ENCODE data around the gene SWSAP1.
"Not testable (repeated sequence)": the region's sequence is repeated elsewhere in the genome, so short reads cannot be mapped to it uniquely, and the experiment has no call there.

Gene SWSAP1

DNA sequence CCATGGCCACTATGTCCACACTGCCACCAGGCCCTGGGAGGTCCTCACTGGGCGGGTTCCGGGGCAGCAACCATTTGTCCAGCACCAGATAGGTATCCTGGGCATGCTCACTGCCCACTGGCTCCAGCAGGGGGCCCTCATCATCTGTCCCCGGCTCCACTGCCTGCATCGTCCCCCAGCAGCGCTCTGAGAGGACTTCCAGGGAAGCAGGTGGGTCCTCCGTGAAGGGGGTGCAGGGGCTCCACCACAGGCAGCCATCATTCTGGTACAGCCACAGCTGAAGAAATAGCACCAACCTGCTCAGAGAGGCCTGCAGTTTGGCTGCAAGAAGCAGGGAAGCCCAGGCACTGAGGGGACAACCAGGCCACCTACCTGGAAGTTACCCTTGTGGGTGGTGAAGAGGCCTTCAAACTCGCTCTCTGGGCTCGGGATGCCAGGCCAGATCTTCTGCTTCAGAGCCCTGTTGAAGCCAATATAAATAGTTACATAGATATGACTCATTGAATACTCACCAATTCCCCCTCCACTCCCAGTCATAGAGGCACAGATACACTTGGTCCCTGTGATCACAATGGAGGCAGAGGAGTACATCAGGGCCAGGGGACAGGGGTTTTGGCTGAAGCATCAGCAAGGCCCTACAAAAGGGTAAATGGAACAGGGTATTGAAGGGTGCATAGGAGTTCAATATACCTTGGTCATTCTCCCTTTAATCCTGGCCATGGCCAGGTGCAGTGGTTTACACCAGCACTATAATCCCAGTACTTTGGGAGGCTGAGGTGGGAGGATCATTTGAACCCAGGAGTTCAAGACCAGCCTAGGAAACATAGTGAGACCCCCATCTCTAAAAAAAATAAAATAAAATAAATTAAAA, 4.1 kb downstream of the SWSAP1 start:
- Histone ChIP-seq H3K36me3 (ENCODE audit: insufficient read depth, low read length) (no peaks in the 10 kb centered on the region), H3K9ac (ENCODE audit: low read depth, low read length) (no peak overlapping the region), H3K9me3 (ENCODE audit: control insufficient read depth, insufficient read depth, low read length) (no peaks in the 10 kb centered on the region), H3K4me1 (ENCODE audit: insufficient read depth, low read length) (no peaks in the 10 kb centered on the region; the same call in 1 of the 2 replicates)

- not testable (repeated sequence) for H3K9me3 ChIP-seq (ENCODE audit: control insufficient read depth, insufficient read depth, low read length); H3K4me1 ChIP-seq (ENCODE audit: insufficient read depth, low read length)
These were observed 4.9 kb downstream of the SWSAP1 start for GRCh38 chr19:11379269-11379845.

DNA sequence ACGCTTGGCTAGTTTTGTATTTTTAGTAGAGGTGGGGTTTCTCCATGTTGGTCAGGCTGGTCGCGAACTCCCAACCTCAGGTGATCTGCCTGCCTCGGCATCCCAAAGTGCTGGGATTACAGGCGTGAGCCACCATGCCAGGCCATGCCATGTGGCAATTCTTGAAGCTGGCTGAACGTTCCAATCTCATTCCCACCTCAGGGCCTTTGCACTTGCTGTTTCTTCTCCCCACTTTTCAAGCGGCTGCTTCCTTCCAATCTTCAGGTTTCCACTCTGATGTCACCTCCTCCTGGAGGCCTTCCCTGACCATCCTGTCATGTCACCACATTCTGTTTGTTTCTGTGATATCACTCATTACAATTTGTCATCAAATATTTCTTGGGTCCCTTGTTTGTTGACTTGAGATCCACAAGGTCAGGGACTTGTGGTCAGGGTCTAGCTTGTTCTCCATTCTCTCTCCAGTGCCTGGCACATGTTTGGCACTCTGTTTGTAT, 5.4 kb downstream of the SWSAP1 start:
- Histone ChIP-seq H3K9ac (ENCODE audit: low read depth, low read length) (peak overlapping the region; percentile 84; the same call in 1 of the 2 replicates), H3K36me3 (ENCODE audit: insufficient read depth, low read length) (no peaks in the 10 kb centered on the region), H3K9me3 (ENCODE audit: control insufficient read depth, insufficient read depth, low read length) (no peaks in the 10 kb centered on the region), H3K4me1 (ENCODE audit: insufficient read depth, low read length) (no peaks in the 10 kb centered on the region; the same call in 1 of the 2 replicates)

More at GRCh38 chr19:11379269-11379845, 4.9 kb downstream of the SWSAP1 start:
- H3K36me3 ChIP-seq (ENCODE audit: insufficient read depth, low read length); H3K9ac ChIP-seq (ENCODE audit: low read depth, low read length): not testable (repeated sequence)

DNA sequence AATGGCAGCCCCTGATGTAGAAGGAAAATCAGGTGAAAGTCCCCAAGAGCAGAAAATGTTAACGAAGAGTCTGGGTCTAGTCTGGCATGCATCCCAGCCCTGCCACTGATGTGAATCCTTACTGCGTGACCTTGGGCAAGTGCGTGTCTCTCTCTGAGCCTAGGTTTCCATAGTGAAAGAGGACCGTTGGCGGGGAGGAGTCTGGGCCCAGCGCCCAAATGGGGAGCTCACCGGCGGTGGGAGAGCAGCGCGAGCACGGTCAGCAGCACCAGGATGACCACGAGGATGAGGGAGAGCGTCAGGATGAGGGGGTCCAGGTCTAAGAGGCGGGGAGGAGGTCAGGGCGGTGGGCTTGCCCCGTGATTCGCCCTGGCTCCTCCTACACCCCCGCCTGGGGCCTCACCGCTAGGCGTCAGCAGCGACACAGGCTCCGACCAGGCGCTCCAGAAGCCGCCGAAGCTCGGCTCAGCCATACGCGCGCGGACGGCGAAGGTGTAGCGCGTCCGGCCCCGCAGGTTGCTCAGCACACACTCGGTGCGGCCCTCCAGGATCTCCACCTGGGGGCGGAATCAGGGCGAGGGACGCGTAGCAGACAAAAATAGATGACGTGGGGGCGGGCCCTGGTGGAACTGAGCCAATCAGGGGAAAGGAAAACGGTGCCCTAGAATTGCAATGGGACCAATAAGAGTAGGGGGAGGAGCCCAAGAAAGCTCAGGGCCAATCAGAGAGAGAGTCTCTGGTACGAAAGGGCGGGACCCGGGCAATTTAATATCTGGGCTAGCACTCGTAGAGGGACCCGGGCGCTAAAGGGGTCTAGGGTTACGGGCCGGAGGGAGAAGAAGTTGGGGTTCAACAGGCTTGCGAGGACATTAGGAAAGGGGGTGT, 6.4 kb downstream of the SWSAP1 start:
- Histone ChIP-seq H3K9me3 (ENCODE audit: control insufficient read depth, insufficient read depth, low read length) (no peaks in the 10 kb centered on the region), H3K9ac (ENCODE audit: low read depth, low read length) (peak overlapping the region; percentile 84), H3K36me3 (ENCODE audit: insufficient read depth, low read length) (no peaks in the 10 kb centered on the region), H3K4me1 (ENCODE audit: insufficient read depth, low read length) (no peaks in the 10 kb centered on the region; the same call in 1 of the 2 replicates)

GRCh38 chr19:11382898-11383705, 8.6 kb downstream of the SWSAP1 start:
- Histone ChIP-seq H3K9ac (ENCODE audit: low read depth, low read length) (peak overlapping the region; percentile 72), H3K4me1 (ENCODE audit: insufficient read depth, low read length) (no peaks in the 10 kb centered on the region), H3K36me3 (ENCODE audit: insufficient read depth, low read length) (no peaks in the 10 kb centered on the region), H3K9me3 (ENCODE audit: control insufficient read depth, insufficient read depth, low read length) (no peaks in the 10 kb centered on the region)

- H3K36me3 ChIP-seq (ENCODE audit: insufficient read depth, low read length), result no peaks in the 10 kb centered on the region
- H3K9ac ChIP-seq (ENCODE audit: low read depth, low read length), result peak overlapping the region; percentile 72
- H3K9me3 ChIP-seq (ENCODE audit: control insufficient read depth, insufficient read depth, low read length), result no peaks in the 10 kb centered on the region
- H3K4me1 ChIP-seq (ENCODE audit: insufficient read depth, low read length), result no peaks in the 10 kb centered on the region
These were observed 9.2 kb downstream of the SWSAP1 start for GRCh38 chr19:11383706-11384048.

GRCh38 chr19:11384778-11385129, 10.3 kb downstream of the SWSAP1 start:
- Histone ChIP-seq H3K4me1 (ENCODE audit: insufficient read depth, low read length) (no peaks in the 10 kb centered on the region), H3K9ac (ENCODE audit: low read depth, low read length) (peak overlapping the region; percentile 72; the same call in 1 of the 2 replicates), H3K36me3 (ENCODE audit: insufficient read depth, low read length) (no peaks in the 10 kb centered on the region), H3K9me3 (ENCODE audit: control insufficient read depth, insufficient read depth, low read length) (no peaks in the 10 kb centered on the region)

DNA sequence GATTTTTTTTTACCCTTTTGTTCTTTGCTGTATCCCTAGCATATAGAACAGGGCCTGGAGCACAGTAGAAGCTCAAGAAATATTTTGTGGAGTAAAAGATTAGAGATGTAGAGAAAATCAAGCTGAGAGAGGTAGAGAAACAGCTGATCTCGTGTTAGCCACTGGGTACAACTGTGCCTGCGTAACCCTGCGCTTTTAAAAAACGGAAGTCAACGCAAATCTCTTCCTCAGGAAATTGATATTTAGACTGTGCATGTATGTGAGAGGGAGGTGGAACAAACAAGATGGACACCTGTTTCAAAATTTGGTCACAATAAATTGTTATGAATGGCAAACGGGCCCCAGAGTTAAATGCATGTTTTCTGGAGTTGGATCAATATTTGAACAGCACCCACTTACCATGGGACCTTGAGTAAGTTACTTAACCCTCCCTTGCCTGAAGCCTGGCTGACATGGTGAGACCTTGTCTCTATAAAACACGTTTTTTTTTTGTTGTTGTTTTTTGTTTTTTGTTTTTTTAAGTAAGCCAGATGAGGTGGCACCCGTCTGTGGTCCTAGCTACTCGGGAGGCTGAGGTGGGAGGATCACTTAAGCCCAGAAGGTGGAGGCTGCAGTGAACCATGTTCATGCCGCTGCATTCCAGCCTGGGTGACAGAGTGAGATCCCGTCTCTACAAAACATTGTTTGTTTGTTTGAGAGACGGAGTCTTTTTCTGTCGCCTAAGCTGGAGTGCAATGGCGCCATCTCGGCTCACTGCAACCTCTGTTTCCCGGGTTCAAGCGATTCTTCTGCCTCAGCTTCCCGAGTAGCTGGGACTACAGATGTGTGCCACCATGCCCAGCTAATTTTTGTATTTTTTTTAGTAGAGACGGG, 12.9 kb downstream of the SWSAP1 start:
- Histone ChIP-seq H3K9me3 (ENCODE audit: control insufficient read depth, insufficient read depth, low read length) (no peaks in the 10 kb centered on the region), H3K4me1 (ENCODE audit: insufficient read depth, low read length) (no peaks in the 10 kb centered on the region), H3K36me3 (ENCODE audit: insufficient read depth, low read length) (no peaks in the 10 kb centered on the region), H3K9ac (ENCODE audit: low read depth, low read length) (no peak overlapping the region)

DNA sequence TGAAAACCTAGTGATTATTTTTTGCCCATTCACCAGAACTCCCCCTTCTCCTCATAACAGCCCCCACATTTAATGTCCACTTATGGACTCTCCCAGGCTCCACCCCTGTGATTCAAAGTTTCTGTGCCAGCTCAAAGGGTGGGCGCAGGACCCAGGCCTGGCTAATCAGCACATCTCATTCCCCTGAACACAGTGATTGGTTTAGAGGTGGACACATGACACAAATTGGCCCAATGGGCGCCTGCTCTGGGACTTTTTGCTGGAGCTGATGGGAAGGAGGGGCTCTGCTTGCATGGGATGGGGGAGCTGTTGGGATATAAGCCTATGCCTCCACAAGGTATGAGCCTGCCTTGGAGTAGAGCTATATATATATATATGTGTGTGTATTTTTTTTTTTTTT, 15.9 kb downstream of the SWSAP1 start:
- H3K36me3 ChIP-seq (ENCODE audit: insufficient read depth, low read length), result no peaks in the 10 kb centered on the region
- no peak overlapping the region for H3K9ac ChIP-seq (ENCODE audit: low read depth, low read length)
- H3K9me3 ChIP-seq (ENCODE audit: control insufficient read depth, insufficient read depth, low read length), result no peaks in the 10 kb centered on the region
- H3K4me1 ChIP-seq (ENCODE audit: insufficient read depth, low read length), result no peaks in the 10 kb centered on the region; the same call in 1 of the 2 replicates

- Histone ChIP-seq H3K36me3 (ENCODE audit: insufficient read depth, low read length) (no peaks in the 10 kb centered on the region), H3K9me3 (ENCODE audit: control insufficient read depth, insufficient read depth, low read length) (no peaks in the 10 kb centered on the region), H3K4me1 (ENCODE audit: insufficient read depth, low read length) (no peaks in the 10 kb centered on the region; the same call in 1 of the 2 replicates), H3K9ac (ENCODE audit: low read depth, low read length) (no peak overlapping the region)
These were observed 16.6 kb downstream of the SWSAP1 start for GRCh38 chr19:11390933-11391680.

GRCh38 chr19:11397089-11397610, 22.7 kb downstream of the SWSAP1 start:
- Histone ChIP-seq H3K9ac (ENCODE audit: low read depth, low read length) (no peak overlapping the region), H3K4me1 (ENCODE audit: insufficient read depth, low read length) (no peaks in the 10 kb centered on the region; the same call in 1 of the 2 replicates), H3K9me3 (ENCODE audit: control insufficient read depth, insufficient read depth, low read length) (no peaks in the 10 kb centered on the region), H3K36me3 (ENCODE audit: insufficient read depth, low read length) (no peaks in the 10 kb centered on the region)

GRCh38 chr19:11399667-11400066, 25.2 kb downstream of the SWSAP1 start:
- Histone ChIP-seq H3K36me3 (ENCODE audit: insufficient read depth, low read length) (no peaks in the 10 kb centered on the region), H3K9ac (ENCODE audit: low read depth, low read length) (no peak overlapping the region), H3K4me1 (ENCODE audit: insufficient read depth, low read length) (peaks cover 2% of the 10 kb centered on the region; the same call in 1 of the 2 replicates), H3K9me3 (ENCODE audit: control insufficient read depth, insufficient read depth, low read length) (no peaks in the 10 kb centered on the region)

Measured in ES-I3 (cell line).